Endothelial cell of umbilical vein (primary cell): ENCODE data around the gene RTN4RL1. TPM values are rescaled to one million over a fixed set of nuclear protein-coding genes. Genes with fewer than 3 reads are reported as not detected.

Source experiments
- BruUV-seq: library from RNA; stranded (reverse); fragments of 400-500 nt; replicated peaks from 2 replicates; lab custom pipeline; 2021; lab: Mats Ljungman, UMichigan
- CTCF ChIA-PET: fragments of 300-600, 350-600 bp; sonication (Branson Sonifier 250); formaldehyde crosslinking; loops from one replicate; lab custom pipeline; 2021; ENCODE audit warnings: antibody characterized with exemption, inconsistent platforms; lab: Charles Lee
- POLR2A ChIA-PET: fragments of 300-600, 350-600 bp; sonication (Branson Sonifier 250); formaldehyde crosslinking; loops from one replicate; lab custom pipeline; 2021; ENCODE audit warnings: antibody characterized with exemption, inconsistent platforms; lab: Charles Lee
- DNase-seq: peaks from one replicate; pipeline ENCODE4 v3.0.0-alpha.2; 2011; ENCODE audit warnings: low read depth, low spot score
- FAIRE-seq: peaks from 2 replicates; lab custom pipeline; 2011; peaks lifted over from hg19 to GRCh38; lab: Jason Lieb, UNC
- H2AFZ ChIP-seq: 2 replicates; pipeline ENCODE4 v1.6.0; 2012; ENCODE audit warnings: low read depth, low read length, control low read depth, inconsistent platforms
- H3K27ac ChIP-seq: 2 replicates; pipeline ENCODE4 v1.5.1; 2011; ENCODE audit warnings: low read depth, mild to moderate bottlenecking, control low read depth, low read length, moderate library complexity; ENCODE audit not compliant: insufficient read depth
- H3K27me3 ChIP-seq, 2 experiments: 2 replicates each; pipeline versions ENCODE4 v1.6.0 to v1.6.1; 2011; ENCODE audit warnings: low read length in 2 of 2, mixed read lengths in 1 of 2; ENCODE audit not compliant: control insufficient read depth in 2 of 2, insufficient read depth in 2 of 2
- H3K36me3 ChIP-seq, 2 experiments: 2 replicates in 1 of 2; 3 replicates in 1 of 2; pipeline ENCODE4 v1.5.1; 2011; ENCODE audit warnings: low read length in 2 of 2, mild to moderate bottlenecking in 1 of 2, moderate library complexity in 1 of 2; ENCODE audit not compliant: control insufficient read depth in 2 of 2, insufficient read depth in 2 of 2; ENCODE audit errors: extremely low read depth in 1 of 2
- H3K4me1 ChIP-seq: 3 replicates; pipeline ENCODE4 v1.5.1; 2011; ENCODE audit warnings: mild to moderate bottlenecking, low read length; ENCODE audit not compliant: control insufficient read depth, insufficient read depth; ENCODE audit errors: extremely low read depth
- H3K4me2 ChIP-seq: 2 replicates; pipeline ENCODE4 v1.6.1; 2011; ENCODE audit warnings: low read length, control low read depth, mixed read lengths; ENCODE audit not compliant: insufficient read depth
- H3K4me3 ChIP-seq, 3 experiments: fragments of 200-600 bp in 1 of 3; sonication (generic), shearing (Covaris generic) in 1 of 3; replicated peaks in 1 of 3; 2 replicates each; pipeline ENCODE4 v1.5.1; 2011 to 2016; ENCODE audit warnings: control low read depth in 3 of 3, low read length in 3 of 3, mild to moderate bottlenecking in 2 of 3, inconsistent platforms in 1 of 3, low read depth in 1 of 3, moderate library complexity in 1 of 3; ENCODE audit not compliant: insufficient read depth in 1 of 3
- H3K79me2 ChIP-seq: 2 replicates; pipeline ENCODE4 v1.6.0; 2012; ENCODE audit warnings: low read length, inconsistent platforms; ENCODE audit not compliant: control insufficient read depth, insufficient read depth
- H3K9ac ChIP-seq: replicated peaks from 2 replicates; pipeline ENCODE3; 2011; ENCODE audit warnings: low read length, control low read depth; ENCODE audit not compliant: insufficient read depth; ENCODE audit errors: extremely low read depth
- H3K9me1 ChIP-seq: replicated peaks from 3 replicates; pipeline ENCODE4 v1.6.0; 2011; ENCODE audit warnings: mild to moderate bottlenecking, low read length; ENCODE audit not compliant: control insufficient read depth, insufficient read depth; ENCODE audit errors: extremely low read depth
- H3K9me3 ChIP-seq: replicated peaks from 2 replicates; pipeline ENCODE4 v1.5.1; 2012; ENCODE audit warnings: low read length, inconsistent platforms; ENCODE audit not compliant: control insufficient read depth, insufficient read depth
- H4K20me1 ChIP-seq: replicated peaks from 2 replicates; pipeline ENCODE3; 2011; ENCODE audit warnings: mild to moderate bottlenecking, low read length; ENCODE audit not compliant: control insufficient read depth, insufficient read depth; ENCODE audit errors: extremely low read depth
- CTCF ChIP-seq, 2 donors: IDR thresholded peaks; 1 replicate in 1 of 2; 2 replicates in 1 of 2; pipeline ENCODE4 v1.5.1; 2011; ENCODE audit warnings: low read length in 2 of 2, mild to moderate bottlenecking in 2 of 2, moderate library complexity in 2 of 2, control low read depth in 1 of 2, inconsistent platforms in 1 of 2, low read depth in 1 of 2; ENCODE audit not compliant: insufficient read depth in 1 of 2; ENCODE audit errors: extremely low read depth in 1 of 2
- EZH2 ChIP-seq: IDR thresholded peaks from 2 replicates; pipeline ENCODE4 v1.6.1; 2012; ENCODE audit warnings: borderline replicate concordance, low read depth, mild to moderate bottlenecking, moderate library complexity, low read length, inconsistent platforms; ENCODE audit not compliant: severe bottlenecking
- FOS ChIP-seq: IDR thresholded peaks from 2 replicates; pipeline ENCODE4 v1.6.1; 2011; ENCODE audit warnings: mild to moderate bottlenecking, low read length, moderate library complexity, borderline replicate concordance; ENCODE audit not compliant: insufficient read depth
- GATA2 ChIP-seq: IDR thresholded peaks from 2 replicates; pipeline ENCODE4 v1.7.0; 2011; ENCODE audit warnings: low read depth, mild to moderate bottlenecking, moderate library complexity, mixed read lengths, low read length; ENCODE audit not compliant: insufficient read length, insufficient read depth
- JUN ChIP-seq: IDR thresholded peaks from 2 replicates; pipeline ENCODE4 v1.6.1; 2011; ENCODE audit warnings: borderline replicate concordance, low read depth; ENCODE audit not compliant: insufficient read length, insufficient read depth
- MAX ChIP-seq: IDR thresholded peaks from 2 replicates; pipeline ENCODE4 v1.6.1; 2011; ENCODE audit not compliant: insufficient read depth, insufficient read length
- MYC ChIP-seq: IDR thresholded peaks from one replicate; pipeline ENCODE4 v1.6.1; 2011; ENCODE audit warnings: mild to moderate bottlenecking, low read depth, low read length
- POLR2A ChIP-seq: IDR thresholded peaks from 2 replicates; pipeline ENCODE4 v1.6.1; 2012; ENCODE audit warnings: low read depth, mild to moderate bottlenecking, control low read depth, low read length
- POLR2AphosphoS5 ChIP-seq: IDR thresholded peaks from 2 replicates; pipeline ENCODE4 v1.6.1; 2012; ENCODE audit warnings: low read depth, mild to moderate bottlenecking, control low read depth, low read length, moderate library complexity; ENCODE audit not compliant: insufficient read depth
- dilution Hi-C: fragments of 300-500 bp; cut with MboI; formaldehyde crosslinking; loops from one replicate; pipeline ENCODE4 v1.15.0; 2019; ENCODE audit warnings: low sequenced_read_pairs; ENCODE audit not compliant: extremely low pct_ligation_motif_present
- intact Hi-C: fragments of 100-400 bp; cut with micrococcal nuclease; formaldehyde crosslinking; loops from one replicate; pipeline ENCODE4 v1.10.0; 2022
- polyA plus RNA-seq, 4 experiments: library from polyadenylated mRNA; depleted of rRNA in 3 of 4; stranded (reverse) in 3 of 4; unstranded in 1 of 4; fragments of >200 nt; gene quantifications; 2 replicates each; pipeline versions ENCODE4 v1.2.1 to v1.2.3, GENCODE V29; 2011 to 2012; ENCODE audit warnings: missing spikeins in 1 of 4
- total RNA-seq: library from RNA; stranded (reverse); gene quantifications from 2 replicates; pipeline ENCODE4 v1.2.3, GENCODE V29; 2021

RTN4RL1 gene
- total and polyA plus RNA-seq, 2 donors (not counting 3 experiments of a cell fraction or from before 2014, with no cell fraction given), result 0.04 TPM; not detected in 1

DNA sequence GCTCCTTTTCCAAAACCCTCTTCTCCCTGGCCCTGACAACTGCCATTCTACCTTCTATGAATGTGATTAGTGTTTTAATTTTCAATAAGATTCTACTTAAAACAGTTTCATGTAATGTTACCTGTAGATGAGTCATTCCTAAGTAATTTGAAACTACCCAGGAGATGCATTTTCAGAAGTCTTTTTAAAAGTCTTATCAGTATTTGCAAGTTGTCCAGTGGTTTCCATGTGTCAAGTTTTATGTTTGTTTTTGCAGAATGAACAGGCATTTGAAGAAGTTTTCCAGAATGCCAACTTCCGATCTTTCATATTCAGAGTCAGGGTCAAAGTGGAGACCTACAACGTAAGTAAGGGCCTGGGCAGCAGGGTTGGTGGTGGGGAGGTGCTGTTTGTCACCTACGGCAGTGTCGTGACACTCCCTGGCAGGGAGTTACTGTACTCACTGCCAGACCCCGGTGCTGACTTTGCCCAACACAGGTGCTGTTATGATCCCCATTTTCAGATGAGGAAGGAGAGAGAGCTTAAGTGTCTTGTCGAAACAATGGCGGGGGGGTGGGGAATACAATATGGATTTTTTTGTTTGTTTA lies 130.3 kb downstream of the RTN4RL1 start:
- H3K27ac ChIP-seq, result no peak overlapping the region
- H3K9ac ChIP-seq, result no peak overlapping the region
- H3K36me3 ChIP-seq, result peaks cover 9 to 26% of the 10 kb centered on the region in 2 experiments
- TF ChIP-seq MYC (no peak), GATA2 (no peak), FOS (no peak), EZH2 (no peak), CTCF (IDR thresholded peaks at IDR 0.05; ENCODE audit: extremely low read depth in 1 of 2, insufficient read depth in 1 of 2, low read depth in 1 of 2, low read length in 2 of 2) (no peak), POLR2A (no peak), POLR2AphosphoS5 (no peak), MAX (no peak), JUN (no peak)
- intact Hi-C loops (no loop called here), dilution Hi-C loops (no loop called here)
- H3K9me1 ChIP-seq, result no peaks in the 10 kb centered on the region
- no peaks in the 10 kb centered on the region for H3K27me3 ChIP-seq
- BruUV-seq, result no TSS peak
- H3K4me2 ChIP-seq, result no peak overlapping the region
- DNase-seq (no peak), FAIRE-seq (no peak)
- H3K4me1 ChIP-seq, result no peaks in the 10 kb centered on the region
- H3K4me3 ChIP-seq, result no peak overlapping the region
- H3K9me3 ChIP-seq, result no peaks in the 10 kb centered on the region
- CTCF ChIA-PET, result interaction anchor here (0.6 to 2.4 kb wide), 3 partner anchors 13 to 136 kb away, joined by 3 to 8 read pairs (median 4); no protein-coding TSS in a partner anchor
- no peaks in the 10 kb centered on the region for H3K79me2 ChIP-seq
- POLR2A ChIA-PET, result no interaction called here
- H2AFZ ChIP-seq, result no peak overlapping the region
- no peaks in the 10 kb centered on the region for H4K20me1 ChIP-seq
